ENCODE measurements around the gene LRRC8E. TPM values are rescaled to one million over a fixed set of nuclear protein-coding genes. Genes with fewer than 3 reads are reported as not detected.

The LRRC8E gene
- total RNA-seq, 1 donor from 2014 or later = 6.6 TPM

GRCh38 chr19:7840629-7841028 lies 47.7 kb upstream of the LRRC8E start:
- peaks cover 8% of the 10 kb centered on the region for H3K4me1 ChIP-seq (ENCODE audit: insufficient read depth, low read length)
- no peak overlapping the region for H3K4me3 Mint-ChIP-seq (ENCODE audit: unreplicated experiment)
- no peaks in the 10 kb centered on the region for H3K36me3 ChIP-seq (ENCODE audit: insufficient read depth, low read length)
- TF ChIP-seq CTCF (IDR thresholded peaks at IDR 0.05; ENCODE audit: insufficient read depth, low read depth, low read length) = no peak
- TF ChIP-seq EZH2 (IDR thresholded peaks at IDR 0.05; ENCODE audit: insufficient read depth, low read length) = no peak
- H4K20me1 ChIP-seq (ENCODE audit: insufficient read depth, low read length) = peaks cover 39% of the 10 kb centered on the region
- no peak overlapping the region for H2AFZ ChIP-seq (ENCODE audit: low read depth, low read length)
- H3K4me1 Mint-ChIP-seq (ENCODE audit: low read depth, unreplicated experiment) = peaks cover 2% of the 10 kb centered on the region
- H3K36me3 Mint-ChIP-seq (ENCODE audit: low read depth, unreplicated experiment) = peaks cover 4% of the 10 kb centered on the region
- H3K27me3 Mint-ChIP-seq (ENCODE audit: low read depth, unreplicated experiment) = no peaks in the 10 kb centered on the region
- H3K9me3 ChIP-seq (ENCODE audit: insufficient read depth, low read depth, low read length) = no peaks in the 10 kb centered on the region
- FAIRE-seq (no peak), DNase-seq (ENCODE audit: low read depth) (no peak)
- no peaks in the 10 kb centered on the region for H3K9me3 Mint-ChIP-seq (ENCODE audit: unreplicated experiment)
- no peak overlapping the region for H3K27ac Mint-ChIP-seq (ENCODE audit: unreplicated experiment)
- H3K27ac ChIP-seq (ENCODE audit: low read depth, low read length) = no peak overlapping the region
- H3K9ac ChIP-seq (ENCODE audit: low read length) = no peak overlapping the region
- H3K4me3 ChIP-seq (ENCODE audit: insufficient read depth, low read depth, low read length) = no peak overlapping the region
- H3K79me2 ChIP-seq (ENCODE audit: insufficient read depth, low read length) = peaks cover 14% of the 10 kb centered on the region
- H3K4me2 ChIP-seq (ENCODE audit: low read length) = no peak overlapping the region
- no peaks in the 10 kb centered on the region for H3K27me3 ChIP-seq (ENCODE audit: insufficient read depth, low read length)

GRCh38 chr19:7841751-7842660 lies 46.3 kb upstream of the LRRC8E start:
- H3K4me2 ChIP-seq (ENCODE audit: low read length) = no peak overlapping the region
- DNase-seq (ENCODE audit: low read depth) = no peak
- Mint-ChIP-seq H3K4me1 (ENCODE audit: low read depth, unreplicated experiment) (peaks cover 2% of the 10 kb centered on the region), H3K4me3 (ENCODE audit: unreplicated experiment) (no peak overlapping the region), H3K9me3 (ENCODE audit: unreplicated experiment) (no peaks in the 10 kb centered on the region), H3K27me3 (ENCODE audit: low read depth, unreplicated experiment) (no peaks in the 10 kb centered on the region), H3K27ac (ENCODE audit: unreplicated experiment) (no peak overlapping the region), H3K36me3 (ENCODE audit: low read depth, unreplicated experiment) (peaks cover 4% of the 10 kb centered on the region)
- no peak for FAIRE-seq
- H2AFZ ChIP-seq (ENCODE audit: low read depth, low read length) = no peak overlapping the region
- no peaks in the 10 kb centered on the region for H3K36me3 ChIP-seq (ENCODE audit: insufficient read depth, low read length)
- H3K9me3 ChIP-seq (ENCODE audit: insufficient read depth, low read depth, low read length) = no peaks in the 10 kb centered on the region
- peaks cover 8% of the 10 kb centered on the region for H3K4me1 ChIP-seq (ENCODE audit: insufficient read depth, low read length)
- H4K20me1 ChIP-seq (ENCODE audit: insufficient read depth, low read length) = peaks cover 44% of the 10 kb centered on the region
- TF ChIP-seq CTCF (IDR thresholded peaks at IDR 0.05; ENCODE audit: insufficient read depth, low read depth, low read length) = no peak
- TF ChIP-seq EZH2 (IDR thresholded peaks at IDR 0.05; ENCODE audit: insufficient read depth, low read length) = no peak
- no peaks in the 10 kb centered on the region for H3K27me3 ChIP-seq (ENCODE audit: insufficient read depth, low read length)
- no peak overlapping the region for H3K9ac ChIP-seq (ENCODE audit: low read length)
- H3K27ac ChIP-seq (ENCODE audit: low read depth, low read length) = no peak overlapping the region
- peaks cover 9% of the 10 kb centered on the region for H3K79me2 ChIP-seq (ENCODE audit: insufficient read depth, low read length)
- no peak overlapping the region for H3K4me3 ChIP-seq (ENCODE audit: insufficient read depth, low read depth, low read length)

Data from astrocyte (in vitro differentiated cells and primary cell).